Bronchial smooth muscle cell (primary cell): ENCODE results near the gene S1PR3. TPM values are rescaled to one million over a fixed set of nuclear protein-coding genes. Genes with fewer than 3 reads are reported as not detected.

Experiments
- total RNA-seq: library from RNA; depleted of rRNA; stranded (reverse); fragments of >200 nt; gene quantifications from 2 replicates; pipeline ENCODE4 v1.2.1, GENCODE V29; 2014

The S1PR3 gene
- 14.2 and 16.7 TPM in 2 replicates for total RNA-seq

DNA sequence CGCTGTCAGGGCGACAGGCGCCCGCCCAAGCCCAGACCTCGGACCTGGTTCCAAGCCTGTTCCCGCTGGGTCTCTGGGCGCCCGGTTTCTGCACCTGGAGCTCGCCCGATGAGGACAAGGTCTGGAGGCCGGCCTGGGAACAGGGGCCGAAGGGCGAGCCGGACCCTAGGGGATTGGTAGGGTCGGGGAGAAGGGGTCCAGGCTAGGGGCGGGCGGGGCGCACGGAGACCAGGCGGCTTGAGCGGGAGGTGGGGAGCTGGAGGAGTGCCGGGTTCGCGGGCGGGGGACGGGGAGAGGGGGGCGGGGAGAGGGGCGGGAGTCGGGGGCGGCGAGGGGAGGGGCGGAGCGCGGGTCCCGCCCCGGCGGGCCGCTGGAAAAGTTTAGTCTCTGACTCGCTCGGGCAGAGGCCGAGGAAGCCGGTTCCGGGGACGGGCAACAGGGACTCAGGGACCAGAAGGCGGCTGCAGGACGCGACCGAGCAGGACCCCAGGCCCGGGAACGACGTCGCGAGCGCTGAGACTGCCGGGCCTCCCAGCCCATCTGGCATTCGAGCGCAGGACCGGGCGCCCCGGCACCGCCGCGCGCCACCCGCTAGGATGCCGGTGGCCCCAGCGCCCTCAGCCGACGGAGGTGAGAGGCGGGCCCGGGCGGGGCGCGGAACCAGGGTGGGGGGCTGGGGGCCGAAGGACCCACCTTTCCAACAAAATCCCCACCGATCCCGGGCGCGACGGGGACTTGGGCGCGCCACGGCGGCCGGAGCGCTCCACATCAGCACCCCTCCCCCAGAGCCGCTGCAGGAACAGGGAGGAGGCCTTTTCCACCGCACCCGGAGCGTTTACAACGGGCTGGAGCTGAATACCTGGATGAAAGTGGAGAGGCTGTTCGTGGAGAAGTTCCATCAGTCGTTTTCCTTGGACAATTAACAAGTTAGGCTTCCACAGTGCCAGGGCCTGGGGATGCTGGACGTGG, at the start of gene S1PR3:
S1PR3 (plus strand) TSS at position 403 of the 969 bp plus-strand sequence. CDS start 9,733 bp downstream, outside the sequence.

Other genes starting within 250 kb of the S1PR3 start
- gene SHC3, start 187.3 kb downstream of the S1PR3 start, total RNA-seq, result 20.9 and 38.0 TPM in 2 replicates